Keratinocyte (primary cell): Measurements from ENCODE around the gene MED12L. TPM values are rescaled to one million over a fixed set of nuclear protein-coding genes. Genes with fewer than 3 reads are reported as not detected.
"Not testable (repeated sequence)": the region's sequence is repeated elsewhere in the genome, so short reads cannot be mapped to it uniquely, and the experiment has no call there.

Experiments used
- DNase-seq: peaks from one replicate; pipeline ENCODE4 v3.0.0-alpha.2; 2011; ENCODE audit warnings: low read depth, missing footprints, low spot score
- FAIRE-seq: peaks from 2 replicates; lab custom pipeline; 2011; peaks lifted over from hg19 to GRCh38; lab: Jason Lieb, UNC
- H2AFZ ChIP-seq: 2 replicates; pipeline ENCODE4 v1.6.0; 2012; ENCODE audit warnings: low read length, control low read depth, inconsistent platforms; ENCODE audit not compliant: control insufficient read depth
- H3K27ac ChIP-seq: 2 replicates; pipeline ENCODE4 v1.5.1; 2011; ENCODE audit warnings: low read length; ENCODE audit not compliant: control insufficient read depth, insufficient read depth
- H3K27me3 ChIP-seq: 3 replicates; pipeline ENCODE4 v1.6.0; 2011; ENCODE audit warnings: low read length; ENCODE audit not compliant: control insufficient read depth, insufficient read depth; ENCODE audit errors: extremely low read depth
- H3K36me3 ChIP-seq, 2 experiments: 2 replicates in 1 of 2; 3 replicates in 1 of 2; pipeline ENCODE4 v1.5.1; 2011; ENCODE audit warnings: low read length in 2 of 2, mild to moderate bottlenecking in 1 of 2; ENCODE audit not compliant: control insufficient read depth in 2 of 2, insufficient read depth in 2 of 2; ENCODE audit errors: extremely low read depth in 1 of 2
- H3K4me1 ChIP-seq: 3 replicates; pipeline ENCODE4 v1.5.1; 2011; ENCODE audit warnings: low read length; ENCODE audit not compliant: control insufficient read depth, insufficient read depth; ENCODE audit errors: extremely low read depth
- H3K4me2 ChIP-seq: 3 replicates; pipeline ENCODE4 v1.6.0; 2011; ENCODE audit warnings: low read depth, low read length; ENCODE audit not compliant: control insufficient read depth, insufficient read depth; ENCODE audit errors: extremely low read depth
- H3K4me3 ChIP-seq, 3 experiments: fragments of 200-600 bp in 1 of 3; sonication (generic) in 1 of 3; 2 replicates in 2 of 3; 3 replicates in 1 of 3; pipeline ENCODE4 v1.5.1; 2011 to 2016; ENCODE audit warnings: low read length in 3 of 3, mild to moderate bottlenecking in 3 of 3, control low read depth in 2 of 3, inconsistent platforms in 1 of 3, low read depth in 1 of 3, mixed read lengths in 1 of 3, mixed run types in 1 of 3, moderate library complexity in 1 of 3; ENCODE audit not compliant: control insufficient read depth in 2 of 3, insufficient read depth in 2 of 3; ENCODE audit errors: extremely low read depth in 1 of 3
- H3K79me2 ChIP-seq: 2 replicates; pipeline ENCODE4 v1.6.0; 2012; ENCODE audit warnings: low read length; ENCODE audit not compliant: control insufficient read depth, insufficient read depth
- H3K9ac ChIP-seq: 3 replicates; pipeline ENCODE4 v1.6.0; 2011; ENCODE audit warnings: low read length; ENCODE audit not compliant: control insufficient read depth, insufficient read depth; ENCODE audit errors: extremely low read depth
- H3K9me1 ChIP-seq: 3 replicates; pipeline ENCODE4 v1.6.0; 2011; ENCODE audit warnings: low read length; ENCODE audit not compliant: control insufficient read depth, insufficient read depth; ENCODE audit errors: extremely low read depth
- H3K9me3 ChIP-seq: 2 replicates; pipeline ENCODE4 v1.5.1; 2012; ENCODE audit warnings: low read depth, low read length; ENCODE audit not compliant: control insufficient read depth
- H4K20me1 ChIP-seq: 3 replicates; pipeline ENCODE4 v1.6.0; 2011; ENCODE audit warnings: low read length; ENCODE audit not compliant: control insufficient read depth, insufficient read depth; ENCODE audit errors: extremely low read depth
- EZH2 ChIP-seq: IDR thresholded peaks from one replicate; pipeline ENCODE4 v1.6.1; 2012; ENCODE audit warnings: inconsistent platforms, mild to moderate bottlenecking, low read length, moderate library complexity
- dilution Hi-C: fragments of 300-500 bp; cut with MboI; formaldehyde crosslinking; loops from one replicate; pipeline ENCODE4 v1.7.0; 2020; ENCODE audit warnings: low sequenced_read_pairs; ENCODE audit not compliant: extremely low pct_ligation_motif_present
- polyA plus RNA-seq, 5 experiments: library from polyadenylated mRNA; depleted of rRNA in 3 of 5; stranded (reverse) in 3 of 5; stranded (forward) in 1 of 5; unstranded in 1 of 5; fragments of >200 nt; gene quantifications; 1 replicate in 1 of 5; 2 replicates in 3 of 5; 3 replicates in 1 of 5; pipeline versions ENCODE4 v1.2.1 to v1.2.3, GENCODE V29; 2011 to 2012; ENCODE audit warnings: missing spikeins in 2 of 5, low read depth in 1 of 5, low replicate concordance in 1 of 5
- TF ChIP-seq, protein P1 (sequence below), 3 experiments: IDR thresholded peaks in 1 of 3; conservative IDR thresholded peaks in 1 of 3; optimal IDR thresholded peaks in 1 of 3; 2 replicates in 2 of 3; 3 replicates in 1 of 3; pipeline versions ENCODE3 to v1.5.1; 2011; ENCODE audit warnings: low read length in 3 of 3, mild to moderate bottlenecking in 3 of 3, moderate library complexity in 2 of 3, control low read depth in 1 of 3, inconsistent platforms in 1 of 3; ENCODE audit not compliant: insufficient read depth in 2 of 3; ENCODE audit errors: extremely low read depth in 1 of 3

The MED12L gene
- polyA plus RNA-seq, 1 donor (not counting 4 experiments of a cell fraction or from before 2014, with no cell fraction given): 0.04 TPM

DNA sequence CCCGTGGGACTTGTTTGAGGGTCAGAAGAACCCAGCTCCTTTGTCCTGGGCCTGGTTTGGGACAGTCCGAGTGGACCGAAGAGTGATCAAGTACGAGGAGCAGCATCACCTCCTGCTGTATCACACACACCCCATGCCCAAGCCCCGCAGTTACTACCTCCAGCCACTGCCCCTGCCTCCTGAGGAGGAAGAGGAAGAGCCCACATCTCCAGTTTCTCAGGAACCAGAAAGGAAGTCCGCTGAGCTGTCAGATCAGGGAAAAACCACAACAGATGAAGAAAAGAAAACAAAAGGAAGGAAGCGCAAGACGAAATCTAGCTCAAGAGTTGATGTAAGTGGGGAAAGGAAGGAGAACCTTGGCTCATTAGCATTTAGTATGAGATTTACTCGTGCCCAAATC is 302.4 kb downstream of the MED12L start:
- Histone ChIP-seq H3K4me1 (no peaks in the 10 kb centered on the region), H3K27ac (no peak overlapping the region), H3K4me3 (no peak overlapping the region), H3K9ac (no peak overlapping the region), H3K9me1 (no peaks in the 10 kb centered on the region), H3K36me3 (no peaks in the 10 kb centered on the region), H3K27me3 (no peaks in the 10 kb centered on the region), H3K79me2 (no peaks in the 10 kb centered on the region), H4K20me1 (no peaks in the 10 kb centered on the region), H3K4me2 (no peak overlapping the region), H3K9me3 (no peaks in the 10 kb centered on the region), H2AFZ (no peak overlapping the region)
- no peak for FAIRE-seq
- no peak for TF ChIP-seq EZH2
- TF ChIP-seq, protein P1, sequence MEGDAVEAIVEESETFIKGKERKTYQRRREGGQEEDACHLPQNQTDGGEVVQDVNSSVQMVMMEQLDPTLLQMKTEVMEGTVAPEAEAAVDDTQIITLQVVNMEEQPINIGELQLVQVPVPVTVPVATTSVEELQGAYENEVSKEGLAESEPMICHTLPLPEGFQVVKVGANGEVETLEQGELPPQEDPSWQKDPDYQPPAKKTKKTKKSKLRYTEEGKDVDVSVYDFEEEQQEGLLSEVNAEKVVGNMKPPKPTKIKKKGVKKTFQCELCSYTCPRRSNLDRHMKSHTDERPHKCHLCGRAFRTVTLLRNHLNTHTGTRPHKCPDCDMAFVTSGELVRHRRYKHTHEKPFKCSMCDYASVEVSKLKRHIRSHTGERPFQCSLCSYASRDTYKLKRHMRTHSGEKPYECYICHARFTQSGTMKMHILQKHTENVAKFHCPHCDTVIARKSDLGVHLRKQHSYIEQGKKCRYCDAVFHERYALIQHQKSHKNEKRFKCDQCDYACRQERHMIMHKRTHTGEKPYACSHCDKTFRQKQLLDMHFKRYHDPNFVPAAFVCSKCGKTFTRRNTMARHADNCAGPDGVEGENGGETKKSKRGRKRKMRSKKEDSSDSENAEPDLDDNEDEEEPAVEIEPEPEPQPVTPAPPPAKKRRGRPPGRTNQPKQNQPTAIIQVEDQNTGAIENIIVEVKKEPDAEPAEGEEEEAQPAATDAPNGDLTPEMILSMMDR (optimal IDR thresholded peaks at IDR 0.05 in 1 of 3, IDR thresholded peaks at IDR 0.05 in 1 of 3, conservative IDR thresholded peaks at IDR 0.05 in 1 of 3; ENCODE audit: extremely low read depth in 1 of 3, insufficient read depth in 2 of 3, low read length in 3 of 3): no peak
- dilution Hi-C loops: no loop called here
- no peak for DNase-seq

DNA sequence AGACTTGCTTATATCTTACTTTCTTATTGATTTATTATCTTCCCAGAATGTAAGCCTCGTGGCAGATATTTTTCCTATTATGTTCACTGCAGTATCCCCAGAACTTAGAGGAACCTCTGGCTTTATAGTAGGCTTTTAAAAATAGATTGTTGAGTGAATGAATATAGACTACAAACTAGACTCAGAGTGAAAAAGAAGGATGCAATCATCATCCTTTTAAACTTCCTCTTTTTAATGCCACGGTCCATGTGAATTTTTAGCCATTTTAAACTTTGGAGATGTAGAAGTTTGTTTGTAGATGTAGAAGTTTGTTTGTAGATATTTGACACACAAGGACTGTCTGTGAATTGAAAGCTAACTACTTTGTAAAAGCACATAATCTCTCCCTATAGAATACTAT is 306.3 kb downstream of the MED12L start:
- no peaks in the 10 kb centered on the region for H3K36me3 ChIP-seq
- H3K9me1 ChIP-seq: no peaks in the 10 kb centered on the region
- no peak for DNase-seq
- H3K4me2 ChIP-seq: no peak overlapping the region
- dilution Hi-C loops: no loop called here
- no peaks in the 10 kb centered on the region for H4K20me1 ChIP-seq
- peaks cover 21% of the 10 kb centered on the region for H3K4me1 ChIP-seq
- no peak for FAIRE-seq
- TF ChIP-seq EZH2: no peak
- TF ChIP-seq, protein P1 (optimal IDR thresholded peaks at IDR 0.05 in 1 of 3, IDR thresholded peaks at IDR 0.05 in 1 of 3, conservative IDR thresholded peaks at IDR 0.05 in 1 of 3; ENCODE audit: extremely low read depth in 1 of 3, insufficient read depth in 2 of 3, low read length in 3 of 3): no peak
- H3K9ac ChIP-seq: no peak overlapping the region
- no peak overlapping the region for H3K27ac ChIP-seq
- no peaks in the 10 kb centered on the region for H3K9me3 ChIP-seq
- H2AFZ ChIP-seq: no peak overlapping the region
- no peaks in the 10 kb centered on the region for H3K79me2 ChIP-seq
- no peak overlapping the region for H3K4me3 ChIP-seq
- no peaks in the 10 kb centered on the region for H3K27me3 ChIP-seq

DNA sequence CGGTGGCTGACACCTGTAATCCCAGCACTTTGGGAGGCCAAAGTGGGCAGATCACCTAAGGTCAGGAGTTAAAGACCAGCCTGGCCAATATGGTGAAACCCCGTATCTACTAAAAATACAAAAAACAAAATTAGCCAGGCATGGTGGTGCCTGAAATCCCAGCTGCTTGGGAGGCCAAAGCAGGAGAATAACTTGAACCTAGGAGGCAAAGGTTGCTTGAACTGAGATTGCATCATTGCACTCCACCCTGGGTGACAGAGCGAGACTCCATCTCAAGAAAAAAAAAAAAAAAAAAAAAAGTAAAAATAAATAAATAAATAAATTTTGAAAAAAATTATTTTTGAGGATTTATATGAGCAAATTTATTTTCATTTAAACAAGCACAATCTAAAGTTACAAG is 306.7 kb downstream of the MED12L start:
- H3K36me3 ChIP-seq, FAIRE-seq, H2AFZ ChIP-seq, H4K20me1 ChIP-seq, H3K27me3 ChIP-seq, dilution Hi-C loops, H3K27ac ChIP-seq, DNase-seq, H3K79me2 ChIP-seq, H3K9me1 ChIP-seq, H3K9me3 ChIP-seq, H3K4me3 ChIP-seq, H3K4me2 ChIP-seq, H3K9ac ChIP-seq: not testable (repeated sequence)
- H3K4me1 ChIP-seq: peaks cover 21% of the 10 kb centered on the region
